Lower lobe of right lung (tissue), 2 donors: ENCODE measurements around the gene AGPAT3. TPM values are rescaled to one million over a fixed set of nuclear protein-coding genes. Genes with fewer than 3 reads are reported as not detected.
A peak's percentile ranks its signal among the peaks of the same experiment; 100 is the strongest.

Experiments
- ATAC-seq, 2 donors: fragments of 200-7000 bp; cut with Tn5 transposase; one replicate each; pipeline ENCODE4 v1.9.1; 2020 to 2022; ENCODE audit warnings: mild to moderate bottlenecking in 2 of 2, moderate library complexity in 2 of 2
- DNase-seq: peaks from one replicate; pipeline ENCODE4 v3.0.0-alpha.2; 2020
- H3K27ac ChIP-seq: fragments of 200-600 bp; one replicate; pipeline ENCODE4 v1.8.0; 2022
- H3K27me3 ChIP-seq: fragments of 200-600 bp; one replicate; pipeline ENCODE4 v1.8.0; 2022; ENCODE audit warnings: low read depth
- H3K36me3 ChIP-seq: fragments of 200-600 bp; one replicate; pipeline ENCODE4 v1.8.0; 2022; ENCODE audit warnings: mild to moderate bottlenecking
- H3K4me1 ChIP-seq: fragments of 200-600 bp; one replicate; pipeline ENCODE4 v1.8.0; 2022
- H3K4me3 ChIP-seq: fragments of 200-600 bp; one replicate; pipeline ENCODE4 v1.8.0; 2022; ENCODE audit warnings: mild to moderate bottlenecking
- H3K9me3 ChIP-seq: fragments of 200-600 bp; one replicate; pipeline ENCODE4 v1.8.0; 2022
- CTCF ChIP-seq: fragments of 200-600 bp; IDR thresholded peaks from one replicate; pipeline ENCODE4 v1.8.0; 2022; ENCODE audit warnings: antibody characterized with exemption, mild to moderate bottlenecking
- intact Hi-C: fragments of 100-400 bp; cut with DNase I; formaldehyde crosslinking; loops from one replicate; pipeline ENCODE4 v1.11.0; 2022
- long read RNA-seq: library from polyadenylated mRNA; unstranded; transcript quantifications from one replicate; pipeline ENCODE4 v2.0.0, GENCODE V29; 2021
- total RNA-seq: library from RNA; stranded (reverse); fragmentation: NEBNext Ultra II Directional; extraction: Animal tissue kit (Norgen Biotek cat#: 25700); gene quantifications from one replicate; pipeline ENCODE4 v1.2.1, GENCODE V29; 2021
- donor health status: DM: no; HTN: yes; CAD: no; lungs with severe emphysema.

Gene AGPAT3
- 83.3 TPM for total RNA-seq
- long read RNA-seq, full-length matches to known transcripts, result 21 of 79 reads
- long read RNA-seq, partial matches to known transcripts, result 8 of 79 reads
- long read RNA-seq, other reads (novel, unspliced or antisense), result 50 of 79 reads

GRCh38 chr21:43864962-43865539 is at the start of gene AGPAT3:
TSS of gene AGPAT3 (plus strand) at chr21:43865223. CDS start at chr21:43959682, 94,459 bp downstream.
- TF ChIP-seq CTCF, result no peak
- Histone ChIP-seq H3K36me3 (peaks cover 10% of the 10 kb centered on the region), H3K4me3 (peak within 1 kb of the TSS; percentile 85), H3K4me1 (peaks cover 39% of the 10 kb centered on the region), H3K27ac (peak within 1 kb of the TSS; percentile 88), H3K9me3 (no peaks in the 10 kb centered on the region), H3K27me3 (no peaks in the 10 kb centered on the region)
- intact Hi-C loops, result no loop called here
- peak; percentile 5 to 34 for ATAC-seq
- no peak for DNase-seq

- Histone ChIP-seq H3K4me3 (no peak overlapping the region), H3K36me3 (no peaks in the 10 kb centered on the region), H3K9me3 (no peaks in the 10 kb centered on the region), H3K27ac (no peak overlapping the region), H3K4me1 (peaks cover 35% of the 10 kb centered on the region), H3K27me3 (no peaks in the 10 kb centered on the region)
- TF ChIP-seq CTCF, result no peak
- intact Hi-C loops, result no loop called here
- ATAC-seq (no peak), DNase-seq (no peak)
Measured at GRCh38 chr21:43815991-43816390, 49.0 kb upstream of the AGPAT3 start.

- Histone ChIP-seq H3K9me3 (no peaks in the 10 kb centered on the region), H3K27me3 (no peaks in the 10 kb centered on the region), H3K36me3 (no peaks in the 10 kb centered on the region), H3K4me3 (no peak overlapping the region), H3K27ac (no peak overlapping the region), H3K4me1 (peaks cover 29% of the 10 kb centered on the region)
- intact Hi-C loops, result no loop called here
- DNase-seq, result no peak
- no peak for ATAC-seq
- TF ChIP-seq CTCF, result no peak
Measured at GRCh38 chr21:43816611-43817071, 48.4 kb upstream of the AGPAT3 start.

- Histone ChIP-seq H3K27ac (no peak overlapping the region), H3K4me3 (no peak overlapping the region), H3K4me1 (peaks cover 21% of the 10 kb centered on the region), H3K9me3 (no peaks in the 10 kb centered on the region), H3K27me3 (no peaks in the 10 kb centered on the region), H3K36me3 (no peaks in the 10 kb centered on the region)
- intact Hi-C loops, result no loop called here
- TF ChIP-seq CTCF, result no peak
- DNase-seq (peak; percentile 48), ATAC-seq (peak in 1 of 2 donors; percentile 4)
Measured at GRCh38 chr21:43817157-43818086, 47.6 kb upstream of the AGPAT3 start.

- intact Hi-C loops, result no loop called here
- ATAC-seq (peak in 1 of 2 donors; percentile 10), DNase-seq (peak; percentile 14)
- Histone ChIP-seq H3K4me1 (peaks cover 15% of the 10 kb centered on the region), H3K27me3 (no peaks in the 10 kb centered on the region), H3K27ac (peak overlapping the region; percentile 19), H3K36me3 (no peaks in the 10 kb centered on the region), H3K4me3 (no peak overlapping the region), H3K9me3 (no peaks in the 10 kb centered on the region)
- TF ChIP-seq CTCF, result no peak
Measured at GRCh38 chr21:43818685-43819084, 46.3 kb upstream of the AGPAT3 start.
